DLD1 (cell line): ENCODE results near the gene TLE6.
"Not testable (repeated sequence)": the region's sequence is repeated elsewhere in the genome, so short reads cannot be mapped to it uniquely, and the experiment has no call there.

ENCODE experiments used
- in situ Hi-C: cut with HindIII; loops from 2 replicates; pipeline ENCODE4 v1.10.0; 2017; ENCODE audit warnings: low sequenced_read_pairs

The TLE6 gene

GRCh38 chr19:2973229-2973628, 4.1 kb upstream of the TLE6 start:
- in situ Hi-C loops, result no loop called here

GRCh38 chr19:2974342-2975041, 2.9 kb upstream of the TLE6 start:
- in situ Hi-C loops, result no loop called here

GRCh38 chr19:2976609-2977000, 759 bp upstream of the TLE6 start:
- in situ Hi-C loops, result no loop called here

- in situ Hi-C loops, result no loop called here
Measured at GRCh38 chr19:2977746-2978138, 378 bp downstream of the TLE6 start.

GRCh38 chr19:2978166-2978767, 903 bp downstream of the TLE6 start:
- in situ Hi-C loops, result no loop called here

GRCh38 chr19:2978772-2979171, 1.4 kb downstream of the TLE6 start:
- in situ Hi-C loops, result no loop called here

- in situ Hi-C loops, result no loop called here
Measured at GRCh38 chr19:2981898-2982297, 4.5 kb downstream of the TLE6 start.

- in situ Hi-C loops, result no loop called here
Measured at GRCh38 chr19:2982561-2982960, 5.2 kb downstream of the TLE6 start.

- in situ Hi-C loops, result no loop called here
Measured at GRCh38 chr19:2982983-2983350, 5.6 kb downstream of the TLE6 start.

- in situ Hi-C loops, result no loop called here
Measured at GRCh38 chr19:2983351-2984214, 6.2 kb downstream of the TLE6 start.

- in situ Hi-C loops, result no loop called here
Measured at GRCh38 chr19:2984215-2984528, 6.8 kb downstream of the TLE6 start.

- in situ Hi-C loops, result no loop called here
Measured at GRCh38 chr19:2986951-2987524, 9.7 kb downstream of the TLE6 start.

- in situ Hi-C loops, result no loop called here
Measured at GRCh38 chr19:2987797-2988196, 10.4 kb downstream of the TLE6 start.

- in situ Hi-C loops, result no loop called here
Measured at GRCh38 chr19:2988568-2988967, 11.2 kb downstream of the TLE6 start.

- in situ Hi-C loops, result no loop called here
Measured at GRCh38 chr19:2989236-2989946, 12.0 kb downstream of the TLE6 start.

GRCh38 chr19:2992333-2992732, 15.0 kb downstream of the TLE6 start:
- in situ Hi-C loops, result not testable (repeated sequence)

GRCh38 chr19:2992958-2993357, 15.6 kb downstream of the TLE6 start:
- in situ Hi-C loops, result no loop called here

GRCh38 chr19:2993579-2993978, 16.2 kb downstream of the TLE6 start:
- in situ Hi-C loops, result no loop called here

GRCh38 chr19:2994588-2995131, 17.3 kb downstream of the TLE6 start:
- in situ Hi-C loops, result no loop called here

GRCh38 chr19:2997720-2998119, 20.4 kb downstream of the TLE6 start:
- in situ Hi-C loops, result no loop called here

- in situ Hi-C loops, result no loop called here
Measured at GRCh38 chr19:2998642-2999041, 21.3 kb downstream of the TLE6 start.
